Glutamatergic neuron (in vitro differentiated cells): ENCODE measurements around the gene PELI2. TPM values are rescaled to one million over a fixed set of nuclear protein-coding genes. Genes with fewer than 3 reads are reported as not detected.

Source experiments
- DNase-seq: peaks from one replicate; pipeline ENCODE4 v3.0.0; 2022
- H3K27ac Mint-ChIP-seq: one replicate; pipeline ENCODE4 v1.8.0; 2020; ENCODE audit warnings: mild to moderate bottlenecking, mixed read lengths, inconsistent platforms; ENCODE audit not compliant: unreplicated experiment
- H3K27me3 Mint-ChIP-seq: one replicate; pipeline ENCODE4 v1.8.0; 2020; ENCODE audit warnings: mild to moderate bottlenecking, moderate library complexity, mixed read lengths, inconsistent platforms; ENCODE audit not compliant: unreplicated experiment
- H3K36me3 Mint-ChIP-seq: one replicate; pipeline ENCODE4 v1.8.0; 2020; ENCODE audit warnings: mild to moderate bottlenecking, mixed read lengths, inconsistent platforms; ENCODE audit not compliant: unreplicated experiment
- H3K4me1 Mint-ChIP-seq: one replicate; pipeline ENCODE4 v1.8.0; 2020; ENCODE audit warnings: mild to moderate bottlenecking, low read depth, mixed read lengths, inconsistent platforms; ENCODE audit not compliant: unreplicated experiment
- H3K4me3 Mint-ChIP-seq: one replicate; pipeline ENCODE4 v1.8.0; 2020; ENCODE audit warnings: mild to moderate bottlenecking, mixed read lengths, inconsistent platforms; ENCODE audit not compliant: unreplicated experiment
- H3K9me3 Mint-ChIP-seq: one replicate; pipeline ENCODE4 v1.8.0; 2020; ENCODE audit warnings: mild to moderate bottlenecking, moderate library complexity, mixed read lengths, inconsistent platforms; ENCODE audit not compliant: unreplicated experiment
- total RNA-seq: library from RNA; stranded (reverse); fragmentation: NEBNext Ultra II Directional; extraction: Animal tissue kit (Norgen Biotek cat#: 25700); gene quantifications from one replicate; pipeline ENCODE4 v1.2.1, GENCODE V29; 2021; ENCODE audit not compliant: unreplicated experiment
- TF ChIP-seq, protein P1 (sequence below): fragments of 200-600 bp; sonication (generic); IDR thresholded peaks from one replicate; pipeline ENCODE4 v1.5.0; 2021; ENCODE audit not compliant: partially characterized antibody, unreplicated experiment

PELI2 gene
- total RNA-seq, 1 donor from 2014 or later = 158 TPM

- Mint-ChIP-seq H3K27me3 (peaks cover 6% of the 10 kb centered on the region), H3K27ac (no peak overlapping the region), H3K4me3 (peak overlapping the region; percentile 15), H3K9me3 (peaks cover 10% of the 10 kb centered on the region), H3K4me1 (peaks cover 24% of the 10 kb centered on the region), H3K36me3 (peaks cover 4% of the 10 kb centered on the region)
- TF ChIP-seq, protein P1, sequence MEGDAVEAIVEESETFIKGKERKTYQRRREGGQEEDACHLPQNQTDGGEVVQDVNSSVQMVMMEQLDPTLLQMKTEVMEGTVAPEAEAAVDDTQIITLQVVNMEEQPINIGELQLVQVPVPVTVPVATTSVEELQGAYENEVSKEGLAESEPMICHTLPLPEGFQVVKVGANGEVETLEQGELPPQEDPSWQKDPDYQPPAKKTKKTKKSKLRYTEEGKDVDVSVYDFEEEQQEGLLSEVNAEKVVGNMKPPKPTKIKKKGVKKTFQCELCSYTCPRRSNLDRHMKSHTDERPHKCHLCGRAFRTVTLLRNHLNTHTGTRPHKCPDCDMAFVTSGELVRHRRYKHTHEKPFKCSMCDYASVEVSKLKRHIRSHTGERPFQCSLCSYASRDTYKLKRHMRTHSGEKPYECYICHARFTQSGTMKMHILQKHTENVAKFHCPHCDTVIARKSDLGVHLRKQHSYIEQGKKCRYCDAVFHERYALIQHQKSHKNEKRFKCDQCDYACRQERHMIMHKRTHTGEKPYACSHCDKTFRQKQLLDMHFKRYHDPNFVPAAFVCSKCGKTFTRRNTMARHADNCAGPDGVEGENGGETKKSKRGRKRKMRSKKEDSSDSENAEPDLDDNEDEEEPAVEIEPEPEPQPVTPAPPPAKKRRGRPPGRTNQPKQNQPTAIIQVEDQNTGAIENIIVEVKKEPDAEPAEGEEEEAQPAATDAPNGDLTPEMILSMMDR = no peak
- DNase-seq = no peak
Measured at GRCh38 chr14:56248442-56248841, 130.2 kb downstream of the PELI2 start.

DNA sequence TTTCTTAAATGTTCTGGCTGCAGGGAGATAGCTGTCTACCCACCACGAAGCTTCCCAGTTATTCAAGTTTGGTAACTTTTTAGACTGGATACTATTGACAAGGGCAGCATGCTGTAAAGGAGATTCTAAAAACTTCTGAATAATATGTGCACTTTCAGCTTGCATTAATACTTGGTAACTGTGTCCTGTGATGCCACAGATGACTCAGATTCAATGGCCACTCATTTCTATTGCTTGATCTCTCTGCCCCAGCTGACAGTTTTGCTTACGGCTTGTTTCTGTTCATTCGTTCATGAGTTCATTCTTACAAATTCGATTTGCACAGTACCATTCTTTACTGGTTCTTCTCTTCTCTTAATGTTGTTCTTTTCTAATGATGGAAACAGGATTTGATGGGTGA lies 142.8 kb downstream of the PELI2 start:
- H3K36me3 Mint-ChIP-seq = peaks cover 12% of the 10 kb centered on the region
- DNase-seq = no peak
- peaks cover 2% of the 10 kb centered on the region for H3K9me3 Mint-ChIP-seq
- no peak overlapping the region for H3K27ac Mint-ChIP-seq
- H3K27me3 Mint-ChIP-seq = peaks cover 4% of the 10 kb centered on the region
- TF ChIP-seq, protein P1 = no peak
- H3K4me1 Mint-ChIP-seq = peaks cover 6% of the 10 kb centered on the region
- no peak overlapping the region for H3K4me3 Mint-ChIP-seq

GRCh38 chr14:56262530-56262929 lies 144.3 kb downstream of the PELI2 start:
- Mint-ChIP-seq H3K4me1 (peaks cover 6% of the 10 kb centered on the region), H3K9me3 (peaks cover 1% of the 10 kb centered on the region), H3K4me3 (no peak overlapping the region), H3K27ac (no peak overlapping the region), H3K27me3 (peaks cover 4% of the 10 kb centered on the region), H3K36me3 (peaks cover 12% of the 10 kb centered on the region)
- TF ChIP-seq, protein P1 = no peak
- DNase-seq = no peak

GRCh38 chr14:56268039-56268438 lies 149.8 kb downstream of the PELI2 start:
- no peak overlapping the region for H3K27ac Mint-ChIP-seq
- no peaks in the 10 kb centered on the region for H3K36me3 Mint-ChIP-seq
- TF ChIP-seq, protein P1 = no peak
- H3K4me3 Mint-ChIP-seq = no peak overlapping the region
- DNase-seq = no peak
- H3K9me3 Mint-ChIP-seq = peaks cover under 1% of the 10 kb centered on the region
- peaks cover 22% of the 10 kb centered on the region for H3K4me1 Mint-ChIP-seq
- peaks cover 2% of the 10 kb centered on the region for H3K27me3 Mint-ChIP-seq

DNA sequence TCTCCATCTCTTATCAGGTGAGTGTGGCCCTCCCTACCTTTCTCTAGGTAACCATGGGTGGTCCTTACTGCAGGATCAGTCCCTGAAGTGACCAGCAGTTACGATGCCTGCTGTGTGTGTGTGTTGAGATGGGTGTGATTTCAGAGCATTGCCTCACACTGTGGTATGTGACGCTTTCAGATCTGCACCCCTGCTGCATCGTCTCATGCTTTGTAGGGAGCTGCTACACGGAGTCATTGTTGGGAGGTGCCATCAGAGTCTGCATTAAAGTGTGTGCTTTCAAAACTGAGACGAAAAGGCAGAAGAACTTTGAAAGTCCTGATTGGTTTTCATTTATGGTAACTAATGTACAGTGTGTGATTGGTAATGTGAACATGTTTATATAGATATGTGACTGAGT lies 150.5 kb downstream of the PELI2 start:
- H3K27ac Mint-ChIP-seq = no peak overlapping the region
- peaks cover 1% of the 10 kb centered on the region for H3K9me3 Mint-ChIP-seq
- H3K27me3 Mint-ChIP-seq = peaks cover 2% of the 10 kb centered on the region
- peaks cover 25% of the 10 kb centered on the region for H3K4me1 Mint-ChIP-seq
- H3K36me3 Mint-ChIP-seq = no peaks in the 10 kb centered on the region
- no peak overlapping the region for H3K4me3 Mint-ChIP-seq
- DNase-seq = no peak
- TF ChIP-seq, protein P1 = no peak
